CD14-positive monocyte (primary cell): ENCODE results near the gene ADGRF3. TPM values are rescaled to one million over a fixed set of nuclear protein-coding genes. Genes with fewer than 3 reads are reported as not detected.

Experiments
- DNase-seq, 3 donors: peaks; one replicate each; pipeline ENCODE4 v3.0.0-alpha.2; 2011 to 2022
- H2AFZ ChIP-seq: 2 replicates; pipeline ENCODE4 v1.6.0; 2012; ENCODE audit warnings: mild to moderate bottlenecking, low read depth, low read length, inconsistent platforms; ENCODE audit not compliant: insufficient read depth, poor library complexity, severe bottlenecking
- H3K27ac ChIP-seq, 2 donors: 1 replicate in 1 of 2; 2 replicates in 1 of 2; pipeline ENCODE4 v1.5.1; 2012 to 2013; ENCODE audit warnings: low read length in 2 of 2, control low read depth in 1 of 2, inconsistent platforms in 1 of 2, low read depth in 1 of 2, mild to moderate bottlenecking in 1 of 2
- H3K27me3 ChIP-seq, 2 donors: one replicate each; pipeline versions ENCODE4 v1.6.0 to v1.6.1; 2011 to 2013; ENCODE audit warnings: low read length in 2 of 2; ENCODE audit not compliant: control insufficient read depth in 2 of 2, insufficient read depth in 2 of 2
- H3K36me3 ChIP-seq, 2 donors: replicated peaks in 1 of 2; 1 replicate in 1 of 2; 2 replicates in 1 of 2; pipeline versions ENCODE4 v1.5.1 to v1.6.1; 2012 to 2013; ENCODE audit warnings: low read length in 2 of 2, control low read depth in 1 of 2, inconsistent platforms in 1 of 2, mild to moderate bottlenecking in 1 of 2; ENCODE audit not compliant: insufficient read depth in 2 of 2, control insufficient read depth in 1 of 2
- H3K4me1 ChIP-seq, 2 donors: 1 replicate in 1 of 2; 2 replicates in 1 of 2; pipeline versions ENCODE4 v1.5.1 to v1.6.1; 2012 to 2013; ENCODE audit warnings: low read length in 2 of 2, control low read depth in 1 of 2, inconsistent platforms in 1 of 2, mild to moderate bottlenecking in 1 of 2, moderate library complexity in 1 of 2; ENCODE audit not compliant: insufficient read depth in 2 of 2, control insufficient read depth in 1 of 2
- H3K4me2 ChIP-seq: replicated peaks from 2 replicates; pipeline ENCODE3; 2012; ENCODE audit warnings: low read length, moderate library complexity, mild to moderate bottlenecking; ENCODE audit not compliant: poor library complexity, severe bottlenecking; ENCODE audit errors: extremely low read depth
- H3K4me3 ChIP-seq, 3 experiments: fragments of 200-600 bp in 1 of 3; sonication (generic) in 1 of 3; replicated peaks in 1 of 3; 1 replicate in 2 of 3; 2 replicates in 1 of 3; pipeline ENCODE4 v1.5.1; 2011 to 2013; ENCODE audit warnings: low read length in 3 of 3, mild to moderate bottlenecking in 3 of 3, control low read depth in 2 of 3, low read depth in 2 of 3, inconsistent platforms in 1 of 3, moderate library complexity in 1 of 3
- H3K79me2 ChIP-seq: 2 replicates; pipeline ENCODE4 v1.6.0; 2012; ENCODE audit warnings: mild to moderate bottlenecking, control low read depth, inconsistent platforms, low read length, moderate library complexity; ENCODE audit not compliant: insufficient read depth
- H3K9ac ChIP-seq: 2 replicates; pipeline ENCODE4 v1.6.0; 2017; ENCODE audit warnings: low read length, mild to moderate bottlenecking; ENCODE audit not compliant: insufficient read depth, poor library complexity, severe bottlenecking
- H3K9me3 ChIP-seq, 2 donors: replicated peaks in 1 of 2; 1 replicate in 1 of 2; 2 replicates in 1 of 2; pipeline versions ENCODE4 v1.5.1 to v1.6.1; 2012 to 2013; ENCODE audit warnings: low read length in 2 of 2, control low read depth in 1 of 2; ENCODE audit not compliant: control insufficient read depth in 1 of 2, insufficient read depth in 1 of 2
- H4K20me1 ChIP-seq: 2 replicates; pipeline ENCODE4 v1.6.0; 2012; ENCODE audit warnings: mild to moderate bottlenecking, low read length, control low read depth, moderate library complexity; ENCODE audit not compliant: insufficient read depth
- H3K27ac Mint-ChIP-seq, 7 donors: one replicate each; pipeline ENCODE4 v1.8.0; 2020; ENCODE audit warnings: mild to moderate bottlenecking in 7 of 7, mixed read lengths in 7 of 7, moderate library complexity in 6 of 7, inconsistent platforms in 2 of 7
- H3K27me3 Mint-ChIP-seq, 3 donors: one replicate each; pipeline ENCODE4 v1.8.0; 2021 to 2022; ENCODE audit warnings: low read depth in 3 of 3, mild to moderate bottlenecking in 3 of 3, mixed read lengths in 3 of 3, moderate library complexity in 3 of 3, inconsistent platforms in 1 of 3
- H3K36me3 Mint-ChIP-seq, 2 donors: one replicate each; pipeline ENCODE4 v1.8.0; 2020; ENCODE audit warnings: mixed read lengths in 2 of 2, inconsistent platforms in 1 of 2, mild to moderate bottlenecking in 1 of 2
- H3K4me1 Mint-ChIP-seq: one replicate; pipeline ENCODE4 v1.8.0; 2020; ENCODE audit warnings: mild to moderate bottlenecking, mixed read lengths
- H3K4me3 Mint-ChIP-seq, 2 donors: one replicate each; pipeline ENCODE4 v1.8.0; 2020; ENCODE audit warnings: mild to moderate bottlenecking in 2 of 2, mixed read lengths in 2 of 2, moderate library complexity in 1 of 2
- H3K9me3 Mint-ChIP-seq, 7 donors: one replicate each; pipeline ENCODE4 v1.8.0; 2020 to 2022; ENCODE audit warnings: mixed read lengths in 7 of 7, mild to moderate bottlenecking in 6 of 7, moderate library complexity in 6 of 7, inconsistent platforms in 2 of 7
- CTCF ChIP-seq: fragments of 200-600 bp; IDR thresholded peaks from one replicate; pipeline ENCODE4 v1.8.0; 2022; ENCODE audit warnings: antibody characterized with exemption, mild to moderate bottlenecking
- WGBS: methylation state at CpG from one replicate; pipeline ENCODE4 v1.1.5; 2013; ENCODE audit warnings: missing lambda C conversion rate; ENCODE audit not compliant: insufficient coverage; 5-methylcytosine and 5-hydroxymethylcytosine counted together
- intact Hi-C, 2 donors: fragments of 100-400 bp; cut with micrococcal nuclease; formaldehyde crosslinking; loops; one replicate each; pipeline versions ENCODE4 v1.15.0 to v1.15.1; 2023
- polyA plus RNA-seq, 3 donors: library from polyadenylated mRNA; depleted of rRNA in 1 of 3; unstranded in 2 of 3; stranded (reverse) in 1 of 3; fragments of 300-500 nt in 2 of 3; fragments of >200 nt in 1 of 3; fragmentation: Illumina TruSeq in 2 of 3; gene quantifications; 1 replicate in 2 of 3; 2 replicates in 1 of 3; pipeline ENCODE4 v1.2.3, GENCODE V29; 2012 to 2021

The ADGRF3 gene
- polyA plus RNA-seq, 3 donors, result 0.33 TPM; not detected in 2

- Histone ChIP-seq H3K4me1 (no peaks in the 10 kb centered on the region), H4K20me1 (peaks cover 16% of the 10 kb centered on the region), H3K9ac (no peak overlapping the region), H3K9me3 (no peaks in the 10 kb centered on the region), H3K27ac (no peak overlapping the region), H3K36me3 (peaks cover 26 to 33% of the 10 kb centered on the region in 2 donors), H3K4me3 (no peak overlapping the region), H2AFZ (no peak overlapping the region), H3K27me3 (no peaks in the 10 kb centered on the region), H3K4me2 (no peak overlapping the region), H3K79me2 (peaks cover 51% of the 10 kb centered on the region)
- no peaks in the 10 kb centered on the region for H3K9me3 Mint-ChIP-seq
- H3K4me1 Mint-ChIP-seq, result no peaks in the 10 kb centered on the region
- TF ChIP-seq CTCF, result no peak
- no peak for DNase-seq
- intact Hi-C loops, result no loop called here
- H3K27ac Mint-ChIP-seq, result no peak overlapping the region
- peaks cover 23 to 28% of the 10 kb centered on the region in 2 donors for H3K36me3 Mint-ChIP-seq
- H3K27me3 Mint-ChIP-seq, result no peaks in the 10 kb centered on the region
- H3K4me3 Mint-ChIP-seq, result no peak overlapping the region
- WGBS, result 100% methylated on average over 2 of the region's 4 CpGs
These were observed 16.7 kb upstream of the ADGRF3 start for GRCh38 chr2:26363323-26363722.

- no peak overlapping the region for H3K9ac ChIP-seq
- H2AFZ ChIP-seq, result no peak overlapping the region
- no peaks in the 10 kb centered on the region for H3K9me3 ChIP-seq
- H3K27ac ChIP-seq, result no peak overlapping the region
- peaks cover 84% of the 10 kb centered on the region for H3K79me2 ChIP-seq
- Mint-ChIP-seq H3K9me3 (no peaks in the 10 kb centered on the region), H3K4me1 (no peaks in the 10 kb centered on the region), H3K4me3 (no peak overlapping the region), H3K36me3 (peaks cover 9 to 14% of the 10 kb centered on the region in 2 donors), H3K27ac (peak overlapping the region in 1 of 7 donors; percentile 52), H3K27me3 (no peaks in the 10 kb centered on the region)
- DNase-seq, result no peak
- no CpG with 5 or more reads among the region's 4 CpGs for WGBS
- H3K4me1 ChIP-seq, result no peaks in the 10 kb centered on the region
- intact Hi-C loops, result no loop called here
- no peak overlapping the region for H3K4me3 ChIP-seq
- peaks cover 21% of the 10 kb centered on the region for H4K20me1 ChIP-seq
- H3K27me3 ChIP-seq, result no peaks in the 10 kb centered on the region
- TF ChIP-seq CTCF, result no peak
- H3K4me2 ChIP-seq, result no peak overlapping the region
- H3K36me3 ChIP-seq, result peaks cover 3 to 6% of the 10 kb centered on the region in 2 donors
These were observed 13.4 kb upstream of the ADGRF3 start for GRCh38 chr2:26359886-26360473.
